Measurements from ENCODE around the gene ATF6B.

The ATF6B gene

DNA sequence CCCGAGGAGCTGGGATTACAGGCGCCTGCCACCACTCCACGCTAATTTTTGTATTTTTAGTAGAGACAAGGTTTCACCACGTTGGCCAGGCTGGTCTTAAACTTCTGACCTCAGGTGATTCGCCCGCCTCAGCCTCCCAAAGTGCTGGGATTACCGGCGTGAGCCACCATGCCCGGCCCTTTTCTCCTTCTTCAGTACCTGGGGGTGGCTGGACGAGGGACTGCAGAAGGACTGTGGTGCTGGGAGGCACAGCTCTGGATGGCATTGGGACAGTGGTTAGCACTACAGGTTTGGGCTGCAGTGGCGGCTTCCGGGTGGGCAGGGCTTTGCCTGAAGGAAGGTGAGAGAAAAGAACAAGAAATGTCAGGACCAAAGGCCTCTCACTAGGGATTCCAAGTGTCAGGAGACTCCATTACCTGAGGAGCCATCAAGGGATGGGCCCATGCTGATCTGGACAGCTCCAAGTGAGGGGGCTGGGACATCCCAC, 7.4 kb downstream of the ATF6B start:
- peaks cover 23 to 80% (median 59%) of the 10 kb centered on the region in 4 experiments for H3K36me3 ChIP-seq (ENCODE audit: control insufficient read depth in 4 of 4, insufficient read depth in 4 of 4, low read length in 3 of 4)
- no peaks in the 10 kb centered on the region for H3K27me3 ChIP-seq (replicated peaks in 2 of 5; ENCODE audit: control insufficient read depth in 4 of 5, insufficient read depth in 5 of 5, low read length in 4 of 5)
- WGBS (ENCODE audit: insufficient coverage), result 93% methylated on average over 5 of the region's 12 CpGs
- no peak overlapping the region for H3K4me3 ChIP-seq (ENCODE audit: control insufficient read depth in 1 of 7, extremely low read depth in 1 of 7, insufficient read depth in 4 of 7, low read depth in 2 of 7, low read length in 6 of 7)
- POLR2A ChIA-PET, result no interaction called here
- H3K27ac ChIP-seq (ENCODE audit: insufficient read depth in 1 of 2, low read depth in 1 of 2, low read length in 2 of 2, poor library complexity in 1 of 2, severe bottlenecking in 2 of 2), result no peak overlapping the region
- DNase-seq, result no peak
- no peaks in the 10 kb centered on the region for H3K9me3 ChIP-seq (ENCODE audit: control extremely low read depth in 1 of 5, control insufficient read depth in 4 of 5, insufficient read depth in 2 of 5, low read depth in 1 of 5, low read length in 4 of 5)
- CTCF ChIA-PET, result interaction anchor here (1.2 to 1.9 kb wide), 2 partner anchors 43 to 75 kb away, joined by 3 to 4 read pairs; no protein-coding TSS in a partner anchor
- H3K4me1 ChIP-seq (ENCODE audit: control extremely low read depth in 1 of 4, control insufficient read depth in 4 of 4, insufficient read depth in 4 of 4, low read length in 3 of 4), result peaks cover 0 to 2% (median 0%) of the 10 kb centered on the region in 4 experiments

DNA sequence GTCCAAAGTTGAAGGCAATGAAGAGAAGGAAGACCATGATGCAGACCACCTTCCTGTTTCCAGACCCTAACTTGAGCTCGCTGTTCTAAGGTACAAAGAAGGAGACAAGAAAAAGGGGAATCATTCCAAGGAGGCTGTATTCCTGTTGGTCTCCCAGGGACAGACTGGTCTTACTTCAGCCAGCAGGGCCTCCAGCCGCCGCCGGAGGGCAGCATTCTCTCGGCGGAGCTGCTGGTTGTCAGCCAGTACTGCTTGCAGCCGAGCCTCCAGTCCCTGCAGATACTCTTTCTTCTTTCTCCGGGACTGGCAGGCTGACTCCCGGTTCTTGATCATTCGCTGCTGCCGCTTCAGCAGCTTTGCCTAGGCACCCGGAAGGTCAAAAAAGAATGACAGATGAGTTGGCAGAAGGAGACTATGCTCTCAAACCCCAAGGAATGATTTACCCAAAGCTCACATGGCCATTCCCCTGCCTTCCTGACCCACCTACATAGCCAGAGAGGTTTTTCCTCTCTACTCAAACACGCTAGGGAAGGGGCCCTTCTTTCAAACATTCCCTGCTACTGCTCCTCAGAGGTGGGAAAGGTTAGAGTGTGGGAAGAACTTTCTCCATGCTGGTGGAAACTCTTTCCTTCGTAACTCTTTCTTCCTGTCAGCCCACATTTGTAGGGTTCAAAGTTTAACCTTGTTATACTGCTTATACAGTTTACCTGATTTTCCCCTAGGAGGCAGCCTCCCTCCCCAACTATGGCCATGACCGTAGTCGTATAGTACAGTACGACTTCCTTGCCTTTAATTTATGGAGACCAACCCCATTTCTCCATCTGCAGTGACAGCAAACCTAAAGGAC, 9.0 kb downstream of the ATF6B start:
- POLR2A ChIA-PET, result no interaction called here
- H3K4me3 ChIP-seq (ENCODE audit: control insufficient read depth in 1 of 7, extremely low read depth in 1 of 7, insufficient read depth in 4 of 7, low read depth in 2 of 7, low read length in 6 of 7), result no peak overlapping the region
- no peaks in the 10 kb centered on the region for H3K27me3 ChIP-seq (replicated peaks in 2 of 5; ENCODE audit: control insufficient read depth in 4 of 5, insufficient read depth in 5 of 5, low read length in 4 of 5)
- H3K9me3 ChIP-seq (ENCODE audit: control extremely low read depth in 1 of 5, control insufficient read depth in 4 of 5, insufficient read depth in 2 of 5, low read depth in 1 of 5, low read length in 4 of 5), result no peaks in the 10 kb centered on the region
- peak; percentile 76 to 85 (median 83) for DNase-seq
- no peak overlapping the region for H3K27ac ChIP-seq (ENCODE audit: insufficient read depth in 1 of 2, low read depth in 1 of 2, low read length in 2 of 2, poor library complexity in 1 of 2, severe bottlenecking in 2 of 2)
- H3K36me3 ChIP-seq (ENCODE audit: control insufficient read depth in 4 of 4, insufficient read depth in 4 of 4, low read length in 3 of 4), result peaks cover 19 to 79% (median 53%) of the 10 kb centered on the region in 4 experiments
- CTCF ChIA-PET, result interaction anchor here (0.8 to 3.8 kb wide), 20 partner anchors 9 to 676 kb away, joined by 3 to 31 read pairs (median 4); partner anchors contain the start of genes ATF6B, FKBPL, GPSM3 and TNXB
- WGBS (ENCODE audit: insufficient coverage), result 32% methylated on average over 13 of the region's 17 CpGs
- H3K4me1 ChIP-seq (ENCODE audit: control extremely low read depth in 1 of 4, control insufficient read depth in 4 of 4, insufficient read depth in 4 of 4, low read length in 3 of 4), result peaks cover 0 to 2% (median 0%) of the 10 kb centered on the region in 4 experiments

DNA sequence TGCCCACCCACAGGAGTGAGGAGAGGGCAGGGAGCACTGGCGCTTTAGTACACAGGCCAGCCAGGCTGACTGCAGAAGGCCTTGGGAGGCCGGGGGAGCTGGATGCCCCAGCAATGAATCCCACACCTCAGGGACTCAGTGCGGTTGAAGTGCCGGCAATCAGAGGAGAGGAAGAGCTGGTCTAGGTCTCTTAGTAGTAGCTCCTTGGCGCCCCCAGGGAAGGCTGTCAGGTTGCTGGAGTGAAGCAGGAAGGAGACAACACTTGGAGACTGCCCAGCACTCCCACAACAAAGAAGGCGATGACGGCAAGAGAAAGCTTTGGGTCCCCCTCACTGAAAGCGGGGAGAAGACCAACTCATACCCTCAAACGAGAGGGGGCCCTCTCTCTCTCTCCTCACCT, 10.6 kb downstream of the ATF6B start:
- Histone ChIP-seq H3K36me3 (ENCODE audit: control insufficient read depth in 4 of 4, insufficient read depth in 4 of 4, low read length in 3 of 4) (peaks cover 18 to 76% (median 53%) of the 10 kb centered on the region in 4 experiments), H3K4me3 (ENCODE audit: control insufficient read depth in 1 of 7, extremely low read depth in 1 of 7, insufficient read depth in 4 of 7, low read depth in 2 of 7, low read length in 6 of 7) (no peak overlapping the region), H3K27me3 (replicated peaks in 2 of 5; ENCODE audit: control insufficient read depth in 4 of 5, insufficient read depth in 5 of 5, low read length in 4 of 5) (no peaks in the 10 kb centered on the region), H3K27ac (ENCODE audit: insufficient read depth in 1 of 2, low read depth in 1 of 2, low read length in 2 of 2, poor library complexity in 1 of 2, severe bottlenecking in 2 of 2) (no peak overlapping the region), H3K9me3 (ENCODE audit: control extremely low read depth in 1 of 5, control insufficient read depth in 4 of 5, insufficient read depth in 2 of 5, low read depth in 1 of 5, low read length in 4 of 5) (no peaks in the 10 kb centered on the region), H3K4me1 (ENCODE audit: control extremely low read depth in 1 of 4, control insufficient read depth in 4 of 4, insufficient read depth in 4 of 4, low read length in 3 of 4) (peaks cover 0 to 2% (median 0%) of the 10 kb centered on the region in 4 experiments)
- POLR2A ChIA-PET, result interaction anchor here (1.2 kb wide), 1 partner anchor 33 kb away, joined by 3 read pairs; no protein-coding TSS in a partner anchor
- CTCF ChIA-PET, result interaction anchor here (0.9 to 3.8 kb wide), 14 partner anchors 11 to 165 kb away, joined by 3 to 31 read pairs (median 4); partner anchors contain the start of genes ATF6B, DXO, EGFL8 and FKBPL
- DNase-seq, result no peak
- 86% methylated on average over 5 of the region's 9 CpGs for WGBS (ENCODE audit: insufficient coverage)

DNA sequence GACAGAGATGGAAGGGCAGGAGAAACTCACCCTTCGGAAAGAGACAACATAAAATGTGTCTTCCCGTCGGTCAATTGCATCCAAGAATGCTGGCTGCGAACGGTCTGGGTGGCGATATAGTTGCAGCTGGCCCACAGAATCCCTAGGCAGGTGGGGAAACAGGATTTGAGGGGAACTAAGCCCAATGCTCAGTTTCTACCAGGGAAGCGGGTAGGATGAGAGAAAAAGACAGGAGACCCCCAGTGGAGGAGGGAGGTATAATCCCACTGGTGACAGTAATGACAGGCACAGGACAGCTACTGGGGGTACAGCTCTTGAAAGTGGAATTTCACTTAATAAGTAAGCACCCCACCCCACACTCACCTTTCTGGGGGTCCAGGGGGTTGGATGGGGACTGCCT, 11.4 kb downstream of the ATF6B start:
- Histone ChIP-seq H3K27me3 (replicated peaks in 2 of 5; ENCODE audit: control insufficient read depth in 4 of 5, insufficient read depth in 5 of 5, low read length in 4 of 5) (no peaks in the 10 kb centered on the region), H3K4me3 (ENCODE audit: control insufficient read depth in 1 of 7, extremely low read depth in 1 of 7, insufficient read depth in 4 of 7, low read depth in 2 of 7, low read length in 6 of 7) (no peak overlapping the region), H3K9me3 (ENCODE audit: control extremely low read depth in 1 of 5, control insufficient read depth in 4 of 5, insufficient read depth in 2 of 5, low read depth in 1 of 5, low read length in 4 of 5) (no peaks in the 10 kb centered on the region), H3K27ac (ENCODE audit: insufficient read depth in 1 of 2, low read depth in 1 of 2, low read length in 2 of 2, poor library complexity in 1 of 2, severe bottlenecking in 2 of 2) (no peak overlapping the region), H3K36me3 (ENCODE audit: control insufficient read depth in 4 of 4, insufficient read depth in 4 of 4, low read length in 3 of 4) (peaks cover 18 to 69% (median 46%) of the 10 kb centered on the region in 4 experiments), H3K4me1 (ENCODE audit: control extremely low read depth in 1 of 4, control insufficient read depth in 4 of 4, insufficient read depth in 4 of 4, low read length in 3 of 4) (peaks cover 0 to 2% (median 0%) of the 10 kb centered on the region in 4 experiments)
- ChIA-PET CTCF (interaction anchor here (0.6 to 3.8 kb wide), 13 partner anchors 12 to 252 kb away, joined by 3 to 31 read pairs (median 4); partner anchors contain the start of genes ATF6B, DXO, EGFL8 and FKBPL), POLR2A (interaction anchor here (1.2 kb wide), 1 partner anchor 34 kb away, joined by 3 read pairs; no protein-coding TSS in a partner anchor)
- DNase-seq, result peak in 2 of 3 donors; percentile 39 to 50
- 98% methylated on average over 6 of the region's 7 CpGs for WGBS (ENCODE audit: insufficient coverage)

DNA sequence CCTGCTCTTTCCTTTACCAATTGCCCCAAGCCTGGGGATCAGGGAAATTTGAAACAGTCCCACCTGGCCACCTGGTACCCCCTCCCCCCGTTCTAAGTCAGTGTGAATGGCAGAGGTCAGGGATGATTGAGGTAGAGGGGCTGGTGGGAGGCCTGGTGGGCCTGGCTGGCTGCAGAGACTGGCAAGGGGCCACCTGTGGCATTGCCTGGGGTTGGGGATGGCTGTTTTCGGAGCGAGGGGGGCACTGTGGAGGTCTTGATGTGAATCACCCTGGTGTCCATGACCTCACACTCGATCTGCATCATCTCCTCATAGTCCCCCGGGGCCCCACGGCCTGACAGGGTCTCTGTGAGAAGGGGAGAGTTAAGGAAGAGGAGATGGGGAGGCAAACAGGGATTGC, 12.4 kb downstream of the ATF6B start:
- CTCF ChIA-PET, result interaction anchor here (1.9 to 3.8 kb wide), 2 partner anchors 13 to 27 kb away, joined by 4 to 31 read pairs; partner anchors contain the start of genes ATF6B and FKBPL
- Histone ChIP-seq H3K36me3 (ENCODE audit: control insufficient read depth in 4 of 4, insufficient read depth in 4 of 4, low read length in 3 of 4) (peaks cover 8 to 61% (median 37%) of the 10 kb centered on the region in 4 experiments), H3K27me3 (replicated peaks in 2 of 5; ENCODE audit: control insufficient read depth in 4 of 5, insufficient read depth in 5 of 5, low read length in 4 of 5) (no peaks in the 10 kb centered on the region), H3K4me3 (ENCODE audit: control insufficient read depth in 1 of 7, extremely low read depth in 1 of 7, insufficient read depth in 4 of 7, low read depth in 2 of 7, low read length in 6 of 7) (no peak overlapping the region), H3K9me3 (ENCODE audit: control extremely low read depth in 1 of 5, control insufficient read depth in 4 of 5, insufficient read depth in 2 of 5, low read depth in 1 of 5, low read length in 4 of 5) (no peaks in the 10 kb centered on the region), H3K4me1 (ENCODE audit: control extremely low read depth in 1 of 4, control insufficient read depth in 4 of 4, insufficient read depth in 4 of 4, low read length in 3 of 4) (peaks cover 0 to 2% (median 0%) of the 10 kb centered on the region in 4 experiments), H3K27ac (ENCODE audit: insufficient read depth in 1 of 2, low read depth in 1 of 2, low read length in 2 of 2, poor library complexity in 1 of 2, severe bottlenecking in 2 of 2) (no peak overlapping the region)
- POLR2A ChIA-PET, result no interaction called here
- DNase-seq, result no peak
- WGBS (ENCODE audit: insufficient coverage), result 95% methylated on average over 3 of the region's 6 CpGs

DNA sequence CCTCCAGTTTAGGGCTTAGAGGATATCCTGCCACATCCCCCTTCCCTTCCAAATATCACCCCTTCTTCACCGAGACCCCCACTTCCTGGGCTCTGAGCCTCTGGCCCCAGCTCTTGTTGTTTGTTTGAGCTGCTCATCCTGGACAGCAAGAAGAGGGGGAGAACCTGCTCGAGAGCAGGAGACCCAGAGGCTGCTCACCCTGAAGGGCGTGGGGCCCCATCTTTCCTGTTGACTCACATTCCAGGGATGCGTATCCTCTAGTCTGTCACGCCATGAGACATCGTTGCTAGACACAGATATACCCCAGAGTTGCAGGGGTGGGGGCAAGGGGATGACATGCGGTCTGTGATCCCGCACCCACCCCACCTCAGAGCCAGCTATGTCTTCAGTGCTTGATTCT, 13.2 kb downstream of the ATF6B start:
- no peak for DNase-seq
- CTCF ChIA-PET, result interaction anchor here (1.1 kb wide), 1 partner anchor 11 kb away, joined by 3 read pairs; no protein-coding TSS in a partner anchor
- Histone ChIP-seq H3K4me1 (ENCODE audit: control extremely low read depth in 1 of 4, control insufficient read depth in 4 of 4, insufficient read depth in 4 of 4, low read length in 3 of 4) (peaks cover 0 to 3% (median under 1%) of the 10 kb centered on the region in 4 experiments), H3K27me3 (replicated peaks in 2 of 5; ENCODE audit: control insufficient read depth in 4 of 5, insufficient read depth in 5 of 5, low read length in 4 of 5) (no peaks in the 10 kb centered on the region), H3K4me3 (ENCODE audit: control insufficient read depth in 1 of 7, extremely low read depth in 1 of 7, insufficient read depth in 4 of 7, low read depth in 2 of 7, low read length in 6 of 7) (no peak overlapping the region), H3K9me3 (ENCODE audit: control extremely low read depth in 1 of 5, control insufficient read depth in 4 of 5, insufficient read depth in 2 of 5, low read depth in 1 of 5, low read length in 4 of 5) (no peaks in the 10 kb centered on the region), H3K27ac (ENCODE audit: insufficient read depth in 1 of 2, low read depth in 1 of 2, low read length in 2 of 2, poor library complexity in 1 of 2, severe bottlenecking in 2 of 2) (no peak overlapping the region), H3K36me3 (ENCODE audit: control insufficient read depth in 4 of 4, insufficient read depth in 4 of 4, low read length in 3 of 4) (peaks cover 7 to 56% (median 35%) of the 10 kb centered on the region in 4 experiments)
- WGBS (ENCODE audit: insufficient coverage), result 89% methylated on average over 3 of the region's 8 CpGs
- POLR2A ChIA-PET, result no interaction called here

Measured in common myeloid progenitor, CD34-positive (primary cell).